ENCODE data around the gene ARHGAP42.

ARHGAP42 gene

DNA sequence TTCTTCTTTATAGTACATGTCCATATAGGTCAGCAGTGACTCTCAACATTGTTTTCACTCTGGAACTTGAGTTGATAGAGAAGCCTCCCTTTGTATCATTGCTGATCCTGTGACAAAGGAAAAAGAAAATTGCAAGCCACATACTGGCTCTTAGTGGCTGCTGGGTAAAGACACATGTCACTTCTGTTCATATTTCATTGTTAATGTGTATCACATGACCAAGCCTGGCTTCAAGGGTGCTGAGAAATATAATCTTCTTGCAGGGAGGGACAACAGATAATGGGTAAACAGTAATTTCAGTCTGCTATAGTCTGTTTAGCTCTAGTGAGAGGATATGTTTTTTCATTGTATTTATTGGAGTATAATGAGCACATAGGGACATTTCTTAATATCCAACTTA is 269.3 kb downstream of the ARHGAP42 start:
- no peak for DNase-seq (ENCODE audit: low read depth in 1 of 2, low spot score in 1 of 2)

DNA sequence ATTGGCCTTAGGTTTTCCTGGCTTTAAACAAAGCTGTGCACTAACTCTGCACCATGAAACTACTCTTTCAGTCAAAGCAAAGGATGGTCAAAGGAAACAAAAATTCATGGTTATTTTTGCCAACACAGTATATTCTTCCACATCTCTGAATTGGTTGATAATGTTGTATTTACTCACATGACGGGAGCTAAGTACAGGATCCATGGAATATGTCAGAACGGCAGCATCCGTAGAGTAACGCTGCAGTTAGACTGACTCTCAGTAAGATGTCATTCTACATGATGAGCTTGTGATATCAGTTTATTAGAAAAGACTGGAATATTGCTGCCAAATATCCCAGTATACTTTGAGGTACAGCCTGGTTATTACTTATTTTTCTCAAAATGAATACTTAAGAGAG is 270.4 kb downstream of the ARHGAP42 start:
- no peak for DNase-seq (ENCODE audit: low read depth in 1 of 2, low spot score in 1 of 2)

- no peak for DNase-seq (ENCODE audit: low read depth in 1 of 2, low spot score in 1 of 2)
Observed at GRCh38 chr11:100961633-100962032, 274.5 kb downstream of the ARHGAP42 start.

DNA sequence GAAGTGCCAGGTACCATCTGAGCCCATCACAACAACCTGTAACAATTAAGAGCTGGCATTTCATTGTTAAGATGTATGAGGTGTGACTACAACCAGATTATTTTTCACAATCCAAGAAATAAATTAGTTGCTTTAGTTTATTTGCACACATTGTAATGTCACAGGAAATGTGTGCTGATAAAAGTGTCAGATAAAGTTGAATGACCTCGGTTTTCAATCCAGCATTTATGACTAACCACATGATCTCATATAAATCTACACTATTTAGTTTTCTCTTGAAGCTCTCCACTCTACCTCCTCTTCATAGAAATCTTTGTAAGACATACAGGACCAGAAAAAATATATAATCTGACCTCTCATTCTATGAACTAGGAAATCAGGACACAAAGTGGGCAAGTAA is 276.3 kb downstream of the ARHGAP42 start:
- no peak for DNase-seq (ENCODE audit: low read depth in 1 of 2, low spot score in 1 of 2)

GRCh38 chr11:100964435-100964834 is 277.3 kb downstream of the ARHGAP42 start:
- DNase-seq (ENCODE audit: low read depth in 1 of 2, low spot score in 1 of 2): no peak

GRCh38 chr11:100965346-100965745 is 278.3 kb downstream of the ARHGAP42 start:
- DNase-seq (ENCODE audit: low read depth in 1 of 2, low spot score in 1 of 2): no peak

DNA sequence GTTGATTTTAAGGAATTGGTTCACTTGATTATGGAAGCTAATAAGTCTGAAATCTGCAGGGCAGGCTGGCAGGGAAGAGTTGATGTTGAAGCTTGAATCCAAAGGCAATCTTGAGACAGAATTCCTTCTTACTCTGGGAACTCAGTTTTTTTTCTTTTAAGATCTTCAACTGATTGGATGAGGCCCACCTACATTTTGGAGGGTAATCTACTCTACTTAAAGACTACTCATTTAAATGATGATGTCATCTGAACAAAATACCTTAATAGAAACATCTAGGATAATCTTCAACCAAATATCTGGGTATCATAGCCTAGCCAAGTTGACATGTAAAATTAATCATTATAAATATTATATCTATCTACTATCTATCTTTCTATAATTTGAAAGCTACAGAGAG is 279.3 kb downstream of the ARHGAP42 start:
- no peak for DNase-seq (ENCODE audit: low read depth in 1 of 2, low spot score in 1 of 2)

DNA sequence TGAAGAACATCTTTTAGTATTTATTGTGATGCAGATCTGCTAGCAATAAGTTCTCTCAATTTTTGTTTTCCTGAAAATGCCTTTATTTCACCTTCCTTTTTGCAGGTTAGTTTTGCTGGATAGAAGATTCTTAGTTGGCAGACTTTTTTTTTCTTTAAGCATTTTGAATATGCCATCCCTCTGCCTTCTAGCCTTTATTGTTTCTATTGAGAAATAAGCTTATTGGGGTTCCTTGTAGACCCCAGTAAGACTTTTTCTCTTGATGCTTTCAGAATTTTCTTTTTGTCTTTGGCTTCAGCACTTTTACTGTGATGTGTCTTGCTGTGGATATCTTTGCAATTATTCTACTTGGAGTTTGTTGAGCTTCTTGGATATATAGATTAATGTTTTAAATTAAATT is 281.9 kb downstream of the ARHGAP42 start:
- DNase-seq (ENCODE audit: low read depth in 1 of 2, low spot score in 1 of 2): no peak

GRCh38 chr11:100970283-100971164 is 283.4 kb downstream of the ARHGAP42 start:
- DNase-seq (ENCODE audit: low read depth in 1 of 2, low spot score in 1 of 2): no peak

DNA sequence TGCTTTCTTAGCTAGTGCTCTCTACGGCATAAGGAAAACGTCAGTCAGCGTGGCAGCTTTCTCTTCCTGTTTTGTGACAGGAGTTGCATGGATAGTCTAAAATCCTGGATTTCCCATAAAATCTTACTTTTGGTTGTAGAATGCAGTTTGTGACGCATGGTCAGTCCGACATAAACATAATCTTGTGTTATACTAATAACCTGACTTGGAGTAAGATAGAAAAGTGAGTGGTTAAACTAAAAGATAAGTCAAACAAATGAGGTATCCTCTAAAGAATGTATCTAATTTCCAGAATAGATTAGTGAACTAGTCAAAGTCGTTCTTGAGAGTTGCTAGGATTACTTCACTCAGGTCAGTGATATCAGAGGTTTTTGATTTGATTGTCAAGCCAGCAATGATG is 285.0 kb downstream of the ARHGAP42 start:
- DNase-seq (ENCODE audit: low read depth in 1 of 2, low spot score in 1 of 2): no peak

DNA sequence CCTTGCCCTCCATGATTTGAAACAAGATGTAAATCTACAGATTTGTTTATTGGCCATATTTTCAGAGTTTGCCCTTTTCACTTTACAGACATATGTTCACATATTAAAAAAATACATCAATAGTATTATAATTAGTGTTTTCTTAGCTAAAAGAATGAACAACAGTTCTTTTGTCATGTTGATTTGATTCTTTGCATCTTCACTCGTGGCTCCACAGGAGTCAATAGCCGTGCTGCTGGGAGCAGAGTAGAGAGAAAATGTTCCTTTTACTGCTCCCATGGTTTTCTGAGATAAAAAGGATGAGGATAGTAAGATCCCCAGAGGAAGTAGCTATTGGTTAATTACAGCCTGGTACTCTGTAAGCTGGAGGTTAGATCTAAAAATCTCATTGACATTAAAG is 291.4 kb downstream of the ARHGAP42 start:
- DNase-seq (ENCODE audit: low read depth in 1 of 2, low spot score in 1 of 2): no peak

- DNase-seq (ENCODE audit: low read depth in 1 of 2, low spot score in 1 of 2): no peak
Observed at GRCh38 chr11:100978939-100979338, 291.9 kb downstream of the ARHGAP42 start.

- no peak for DNase-seq (ENCODE audit: low read depth in 1 of 2, low spot score in 1 of 2)
Observed at GRCh38 chr11:100980156-100980555, 293.1 kb downstream of the ARHGAP42 start.

GRCh38 chr11:100981196-100981824 is 294.2 kb downstream of the ARHGAP42 start:
- DNase-seq (ENCODE audit: low read depth in 1 of 2, low spot score in 1 of 2): no peak

DNA sequence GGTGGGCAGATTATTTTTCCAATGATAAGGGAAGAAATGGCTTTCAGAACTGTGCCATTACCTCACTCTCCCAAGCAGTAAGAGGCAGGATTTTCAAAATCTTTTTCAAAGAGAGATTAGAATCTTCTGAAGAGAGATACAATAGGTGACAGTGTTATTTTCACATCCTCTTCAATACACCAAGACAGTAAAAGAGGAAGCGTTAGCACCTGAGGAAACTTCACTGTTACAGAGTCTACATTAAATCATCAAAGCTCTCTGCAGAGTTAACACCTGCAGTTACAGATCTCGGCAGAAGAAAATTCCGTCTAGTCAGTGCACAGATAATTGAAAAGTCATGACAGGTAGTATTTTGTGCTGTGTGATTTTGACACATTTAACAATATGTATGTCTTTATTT is 297.6 kb downstream of the ARHGAP42 start:
- DNase-seq (ENCODE audit: low read depth in 1 of 2, low spot score in 1 of 2): no peak

- DNase-seq (ENCODE audit: low read depth in 1 of 2, low spot score in 1 of 2): no peak
Observed at GRCh38 chr11:100990931-100991330, 303.8 kb downstream of the ARHGAP42 start.

GRCh38 chr11:100991541-100991940 is 304.5 kb downstream of the ARHGAP42 start:
- DNase-seq (ENCODE audit: low read depth in 1 of 2, low spot score in 1 of 2): no peak

GRCh38 chr11:100994966-100995365 is 307.9 kb downstream of the ARHGAP42 start:
- DNase-seq (ENCODE audit: low read depth in 1 of 2, low spot score in 1 of 2): no peak

- no peak for DNase-seq (ENCODE audit: low read depth in 1 of 2, low spot score in 1 of 2)
Observed at GRCh38 chr11:100999756-101000155, 312.7 kb downstream of the ARHGAP42 start.

- DNase-seq (ENCODE audit: low read depth in 1 of 2, low spot score in 1 of 2): no peak
Observed at GRCh38 chr11:101003468-101003867, 316.4 kb downstream of the ARHGAP42 start.

DNA sequence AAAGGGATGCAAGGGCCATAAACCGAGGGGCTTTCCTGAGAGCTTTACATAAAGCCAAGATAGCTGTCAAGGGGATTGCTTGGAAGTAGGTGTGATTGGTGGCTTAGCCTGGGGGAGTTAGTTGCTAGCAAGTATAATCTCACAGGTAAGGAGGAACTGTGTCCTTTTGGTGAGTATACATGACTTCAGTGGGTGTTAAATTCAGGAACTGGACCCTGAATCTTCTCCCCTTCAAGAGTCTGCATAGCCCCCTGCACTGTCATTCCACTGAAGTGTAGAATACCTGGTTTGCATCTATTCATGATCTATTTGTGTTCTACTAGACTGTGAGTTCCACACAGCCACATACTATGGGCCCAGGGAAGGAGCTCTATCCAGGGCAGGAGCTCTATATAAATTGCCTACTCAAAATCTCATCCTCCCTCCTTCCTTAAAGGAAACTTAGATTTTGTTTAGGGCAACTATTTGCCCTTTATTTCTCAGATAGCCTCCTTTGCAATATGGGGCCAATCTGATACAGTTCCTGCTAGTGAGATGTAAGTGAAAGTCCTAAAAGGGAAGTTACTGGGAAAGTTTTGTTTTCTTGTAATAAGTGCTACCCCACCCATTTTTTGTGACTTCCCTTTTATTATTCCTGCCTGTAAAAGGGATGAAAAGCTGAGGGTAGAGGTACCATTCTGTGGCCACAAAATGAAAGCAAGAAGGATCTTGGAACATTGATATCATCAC is 322.0 kb downstream of the ARHGAP42 start:
- DNase-seq (ENCODE audit: low read depth in 1 of 2, low spot score in 1 of 2): no peak

- no peak for DNase-seq (ENCODE audit: low read depth in 1 of 2, low spot score in 1 of 2)
Observed at GRCh38 chr11:101009690-101010055, 322.6 kb downstream of the ARHGAP42 start.
